HepG2 (cell line): Measurements from ENCODE around the gene DCTN2. TPM values are rescaled to one million over a fixed set of nuclear protein-coding genes. Genes with fewer than 3 reads are reported as not detected.

Experiments used
- ATAC-seq: fragments of 200-7000 bp; cut with Tn5 transposase; 3 replicates; pipeline ENCODE4 v1.9.1; 2020; ENCODE audit warnings: mild to moderate bottlenecking, moderate library complexity
- BruUV-seq: library from RNA; stranded (reverse); fragments of 400-500 nt; replicated peaks from 2 replicates; lab custom pipeline; 2021; lab: Mats Ljungman, UMichigan
- CTCF ChIA-PET: fragments of 300-600 bp; formaldehyde crosslinking; extraction: SDS; loops from one replicate; lab custom pipeline; 2021; ENCODE audit warnings: low total read pairs, inconsistent platforms, low intra/inter-chr PET ratio; lab: Yijun Ruan, JAX
- POLR2A ChIA-PET: fragments of 350-600 bp; sonication (Branson Sonifier 250); formaldehyde crosslinking; loops from one replicate; lab custom pipeline; 2020; ENCODE audit warnings: antibody characterized with exemption, inconsistent platforms; lab: Yijun Ruan, JAX
- DNase-seq: peaks from one replicate; pipeline ENCODE4 v3.0.0-alpha.2; 2015; ENCODE audit warnings: low spot score
- FAIRE-seq: peaks from 3 replicates; lab custom pipeline; 2011; peaks lifted over from hg19 to GRCh38; lab: Jason Lieb, UNC
- H2AFZ ChIP-seq: one replicate; pipeline ENCODE4 v1.6.1; 2011; ENCODE audit warnings: low read length, inconsistent platforms
- H3K27ac ChIP-seq: fragments of 300-600 bp; 3 replicates; pipeline ENCODE4 v1.8.0; 2011; ENCODE audit warnings: mixed run types, mild to moderate bottlenecking, mixed read lengths, low read length, inconsistent platforms; ENCODE audit not compliant: insufficient read depth; ENCODE audit errors: extremely low read length
- H3K27me3 ChIP-seq, 2 experiments: fragments of 200-600 bp in 1 of 2; 2 replicates in 1 of 2; 3 replicates in 1 of 2; pipeline versions ENCODE4 v1.6.0 to v1.8.0; 2011; ENCODE audit warnings: low read length in 2 of 2, mild to moderate bottlenecking in 2 of 2, moderate library complexity in 2 of 2, inconsistent platforms in 1 of 2; ENCODE audit not compliant: insufficient read depth in 2 of 2, control insufficient read depth in 1 of 2
- H3K36me3 ChIP-seq, 2 experiments: fragments of 200-600 bp in 1 of 2; replicated peaks in 1 of 2; 2 replicates in 1 of 2; 3 replicates in 1 of 2; pipeline versions ENCODE4 v1.5.1 to v1.8.0; 2011; ENCODE audit warnings: low read length in 2 of 2, inconsistent platforms in 1 of 2; ENCODE audit not compliant: insufficient read depth in 2 of 2, control insufficient read depth in 1 of 2
- H3K4me1 ChIP-seq: 2 replicates; pipeline ENCODE4 v1.5.1; 2012; ENCODE audit warnings: low read length, inconsistent platforms; ENCODE audit not compliant: insufficient read depth
- H3K4me2 ChIP-seq: 2 replicates; pipeline ENCODE4 v1.6.0; 2011; ENCODE audit warnings: low read depth, low read length, inconsistent platforms
- H3K4me3 ChIP-seq, 3 experiments: fragments of 200-600 bp in 1 of 3; sonication (generic), shearing (Covaris generic) in 1 of 3; replicated peaks in 1 of 3; 2 replicates each; pipeline ENCODE4 v1.5.1; 2011 to 2016; ENCODE audit warnings: low read length in 3 of 3, inconsistent platforms in 2 of 3, low read depth in 2 of 3, mild to moderate bottlenecking in 2 of 3, control low read depth in 1 of 3, mixed read lengths in 1 of 3; ENCODE audit not compliant: insufficient read depth in 1 of 3
- H3K79me2 ChIP-seq: one replicate; pipeline ENCODE4 v1.6.1; 2011; ENCODE audit warnings: low read length, inconsistent platforms; ENCODE audit not compliant: insufficient read depth
- H3K9ac ChIP-seq: 2 replicates; pipeline ENCODE4 v1.6.0; 2011; ENCODE audit warnings: mild to moderate bottlenecking, low read depth, low read length, inconsistent platforms; ENCODE audit not compliant: insufficient read depth
- H3K9me3 ChIP-seq: 2 replicates; pipeline ENCODE4 v1.5.1; 2012; ENCODE audit warnings: mild to moderate bottlenecking, low read length
- H4K20me1 ChIP-seq: 2 replicates; pipeline ENCODE4 v1.6.0; 2011; ENCODE audit warnings: inconsistent platforms, mild to moderate bottlenecking, low read length, moderate library complexity; ENCODE audit not compliant: insufficient read depth
- AGO2 ChIP-seq: fragments of 200-400 bp; formaldehyde crosslinking; optimal IDR thresholded peaks from 2 replicates; pipeline ENCODE3; 2017; ENCODE audit warnings: mild to moderate bottlenecking, low read depth, low read length, moderate library complexity
- HDAC2 ChIP-seq: sonication (generic); formaldehyde crosslinking; IDR thresholded peaks from 2 replicates; pipeline ENCODE4 v1.4.0; 2020; ENCODE audit warnings: missing genetic modification reagents
- POLR2A ChIP-seq, 2 experiments: IDR thresholded peaks; 2 replicates each; pipeline ENCODE4 v1.6.1; 2011; ENCODE audit warnings: low read depth in 2 of 2, low read length in 2 of 2, mild to moderate bottlenecking in 1 of 2, moderate library complexity in 1 of 2; ENCODE audit not compliant: insufficient read depth in 1 of 2
- POLR2G ChIP-seq: fragments of 200-400 bp; formaldehyde crosslinking; IDR thresholded peaks from 2 replicates; pipeline ENCODE4 v1.6.1; 2018; ENCODE audit warnings: mild to moderate bottlenecking, low read depth, low read length, moderate library complexity
- RBM22 ChIP-seq: fragments of 200-400 bp; formaldehyde crosslinking; optimal IDR thresholded peaks from 2 replicates; pipeline ENCODE3; 2017; ENCODE audit warnings: mild to moderate bottlenecking, low read length, moderate library complexity
- SNAI1 ChIP-seq: sonication (generic); formaldehyde crosslinking; IDR thresholded peaks from 2 replicates; pipeline ENCODE4 v1.5.0; 2020; ENCODE audit warnings: mild to moderate bottlenecking, missing genetic modification reagents, borderline replicate concordance
- SUZ12 ChIP-seq: fragments of 150-350 bp; IDR thresholded peaks from 2 replicates; pipeline ENCODE4 v1.6.1; 2014; ENCODE audit warnings: low read depth, low read length
- ZBTB42 ChIP-seq: sonication (generic); formaldehyde crosslinking; IDR thresholded peaks from 2 replicates; pipeline ENCODE4 v1.5.0; 2020; ENCODE audit warnings: mild to moderate bottlenecking, missing genetic modification reagents
- ZNF12 ChIP-seq: sonication (generic); formaldehyde crosslinking; IDR thresholded peaks from 2 replicates; pipeline ENCODE4 v1.5.0; 2020; ENCODE audit warnings: missing genetic modification reagents
- ZNF326 ChIP-seq: sonication (generic); formaldehyde crosslinking; IDR thresholded peaks from 2 replicates; pipeline ENCODE4 v1.4.0; 2020; ENCODE audit warnings: missing genetic modification reagents, borderline replicate concordance
- ZNF773 ChIP-seq: sonication (generic); formaldehyde crosslinking; IDR thresholded peaks from 2 replicates; pipeline ENCODE4 v1.4.0; 2020; ENCODE audit warnings: missing genetic modification reagents, borderline replicate concordance
- WGBS: methylation state at CpG from one replicate; pipeline ENCODE4 v1.1.6; 2017; ENCODE audit warnings: low lambda C conversion rate; 5-methylcytosine and 5-hydroxymethylcytosine counted together
- in situ Hi-C: cut with HindIII; loops from 2 replicates; pipeline ENCODE4 v1.10.0; 2017; ENCODE audit warnings: low pct_unique_long_range_greater_than_20kb; ENCODE audit not compliant: extremely low pct_ligation_motif_present
- intact Hi-C: fragments of 100-400 bp; cut with micrococcal nuclease; formaldehyde crosslinking; loops from one replicate; pipeline ENCODE4 v1.10.0; 2022; ENCODE audit not compliant: unreplicated experiment
- polyA plus RNA-seq, 8 experiments: library from polyadenylated mRNA; depleted of rRNA in 3 of 8; stranded (reverse) in 7 of 8; unstranded in 1 of 8; fragments of >200 nt; fragmentation: Illumina TruSeq in 4 of 8; extraction: Trizol in 4 of 8; gene quantifications; 2 replicates each; pipeline versions ENCODE4 v1.2.1 to v1.2.3, GENCODE V29; 2011 to 2016; ENCODE audit warnings: low read depth in 4 of 8, missing spikeins in 1 of 8, mixed read lengths in 1 of 8; ENCODE audit not compliant: insufficient read depth in 1 of 8
- total RNA-seq, 5 experiments: library from RNA; depleted of rRNA; stranded (reverse); fragments of >200 nt; fragmentation: Illumina TruSeq; extraction: Trizol; gene quantifications; 2 replicates each; pipeline ENCODE4 v1.2.3, GENCODE V29; 2016; ENCODE audit warnings: low read depth in 1 of 5
- TF ChIP-seq, protein P1 (sequence below): IDR thresholded peaks from 2 replicates; pipeline ENCODE4 v1.6.1; 2016

The DCTN2 gene
- total and polyA plus RNA-seq, 2 of the 13 experiments (the other 11 are each of a cell fraction or from before 2014, with no cell fraction given) = 72.0 to 77.4 TPM

DNA sequence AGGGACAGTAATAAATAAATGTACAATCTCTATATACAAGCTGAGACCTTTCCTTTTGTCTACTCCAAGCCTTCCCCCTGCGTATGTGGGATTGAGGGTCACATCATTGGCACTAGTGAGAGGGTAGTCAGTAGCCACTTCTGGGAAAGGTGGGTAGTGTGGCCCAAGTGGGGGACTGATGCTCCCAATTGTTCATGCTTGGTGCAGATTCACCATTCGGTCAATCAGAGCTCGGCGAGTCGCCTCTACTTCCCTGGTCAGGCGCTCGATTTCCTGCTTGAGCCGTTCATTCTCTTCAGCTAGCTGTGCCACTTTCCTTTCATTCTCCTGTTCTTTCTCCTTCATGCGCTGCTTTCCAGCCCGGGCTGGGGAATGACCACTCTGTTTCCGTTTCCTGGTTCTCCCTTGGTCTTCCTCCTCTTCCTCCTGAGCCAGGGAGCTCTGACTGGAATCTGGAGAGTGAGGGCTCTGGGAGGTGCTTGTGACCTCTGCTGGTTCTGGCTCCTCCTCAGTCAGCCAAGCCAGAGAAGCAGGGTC is 30.3 kb downstream of the DCTN2 start (continued):
- TF ChIP-seq, protein P1, sequence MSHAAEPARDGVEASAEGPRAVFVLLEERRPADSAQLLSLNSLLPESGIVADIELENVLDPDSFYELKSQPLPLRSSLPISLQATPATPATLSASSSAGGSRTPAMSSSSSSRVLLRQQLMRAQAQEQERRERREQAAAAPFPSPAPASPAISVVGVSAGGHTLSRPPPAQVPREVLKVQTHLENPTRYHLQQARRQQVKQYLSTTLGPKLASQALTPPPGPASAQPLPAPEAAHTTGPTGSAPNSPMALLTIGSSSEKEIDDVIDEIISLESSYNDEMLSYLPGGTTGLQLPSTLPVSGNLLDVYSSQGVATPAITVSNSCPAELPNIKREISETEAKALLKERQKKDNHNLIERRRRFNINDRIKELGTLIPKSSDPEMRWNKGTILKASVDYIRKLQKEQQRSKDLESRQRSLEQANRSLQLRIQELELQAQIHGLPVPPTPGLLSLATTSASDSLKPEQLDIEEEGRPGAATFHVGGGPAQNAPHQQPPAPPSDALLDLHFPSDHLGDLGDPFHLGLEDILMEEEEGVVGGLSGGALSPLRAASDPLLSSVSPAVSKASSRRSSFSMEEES (CRISPR knock-in tag) = no peak
- TF ChIP-seq ZNF326 (CRISPR knock-in tag) = no peak
- TF ChIP-seq, all 625 proteins: peak for 5

DNA sequence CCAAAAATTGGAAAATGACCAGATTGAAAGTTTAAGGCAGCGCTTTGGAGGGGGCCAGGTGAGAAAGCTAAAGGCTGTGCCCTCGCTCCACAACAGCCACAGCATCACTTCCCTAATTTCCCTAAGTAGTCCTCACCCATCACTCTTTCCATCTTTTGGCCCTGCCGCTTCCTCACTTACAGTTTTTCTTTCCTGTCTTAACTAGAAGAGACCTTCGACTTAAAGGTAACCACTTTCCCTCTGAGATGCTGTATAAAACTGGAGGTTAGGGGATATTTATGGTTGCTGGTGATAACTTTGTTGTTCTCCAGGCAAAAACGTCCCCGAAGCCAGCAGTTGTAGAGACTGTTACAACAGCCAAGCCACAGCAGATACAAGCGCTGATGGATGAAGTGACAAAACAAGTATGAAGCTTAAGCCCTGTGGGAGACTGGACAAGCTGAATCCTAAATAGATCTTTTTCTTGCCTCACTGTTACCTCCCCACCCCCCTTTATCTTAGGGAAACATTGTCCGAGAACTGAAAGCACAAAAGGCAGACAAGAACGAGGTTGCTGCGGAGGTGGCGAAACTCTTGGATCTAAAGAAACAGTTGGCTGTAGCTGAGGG is 31.0 kb downstream of the DCTN2 start:
- FAIRE-seq = no peak
- in situ Hi-C loops (no loop called here), intact Hi-C loops (no loop called here)
- Histone ChIP-seq H3K4me3 (no peak overlapping the region), H3K27ac (no peak overlapping the region), H3K27me3 (no peaks in the 10 kb centered on the region; a peak in 1 of 5 replicates), H3K36me3 (peaks cover 31 to 63% of the 10 kb centered on the region in 2 experiments), H3K9me3 (no peaks in the 10 kb centered on the region), H2AFZ (no peak overlapping the region), H4K20me1 (peaks cover 35% of the 10 kb centered on the region), H3K79me2 (peaks cover 24% of the 10 kb centered on the region), H3K4me2 (no peak overlapping the region), H3K9ac (no peak overlapping the region), H3K4me1 (peaks cover 19% of the 10 kb centered on the region)
- 95% methylated on average over 11 of the region's 11 CpGs for WGBS
- ATAC-seq = no peak
- DNase-seq = no peak
- POLR2A ChIA-PET = interaction anchor here (1.0 to 7.8 kb wide), 6 partner anchors 8 to 75 kb away, joined by 3 to 90 read pairs (median 6); partner anchors contain the start of genes INHBE and PIP4K2C
- TSS peak; percentile 13 for BruUV-seq
- CTCF ChIA-PET = no interaction called here
- TF ChIP-seq SNAI1 = no peak
- TF ChIP-seq POLR2G = peak; percentile 77
- no peak for TF ChIP-seq SUZ12
- peak; percentile 83 for TF ChIP-seq RBM22
- no peak for TF ChIP-seq ZNF773 (CRISPR knock-in tag)
- peak; percentile 7 to 44; a peak in 3 of 4 replicates for TF ChIP-seq POLR2A (IDR thresholded peaks at IDR 0.05; ENCODE audit: insufficient read depth in 1 of 2, low read depth in 2 of 2, low read length in 2 of 2)
- TF ChIP-seq AGO2 = peak; percentile 9
- TF ChIP-seq HDAC2 = no peak
- no peak for TF ChIP-seq ZNF12 (CRISPR knock-in tag)
- no peak for TF ChIP-seq ZBTB42
